ENCODE measurements around the gene CHRNA1.

The CHRNA1 gene

DNA sequence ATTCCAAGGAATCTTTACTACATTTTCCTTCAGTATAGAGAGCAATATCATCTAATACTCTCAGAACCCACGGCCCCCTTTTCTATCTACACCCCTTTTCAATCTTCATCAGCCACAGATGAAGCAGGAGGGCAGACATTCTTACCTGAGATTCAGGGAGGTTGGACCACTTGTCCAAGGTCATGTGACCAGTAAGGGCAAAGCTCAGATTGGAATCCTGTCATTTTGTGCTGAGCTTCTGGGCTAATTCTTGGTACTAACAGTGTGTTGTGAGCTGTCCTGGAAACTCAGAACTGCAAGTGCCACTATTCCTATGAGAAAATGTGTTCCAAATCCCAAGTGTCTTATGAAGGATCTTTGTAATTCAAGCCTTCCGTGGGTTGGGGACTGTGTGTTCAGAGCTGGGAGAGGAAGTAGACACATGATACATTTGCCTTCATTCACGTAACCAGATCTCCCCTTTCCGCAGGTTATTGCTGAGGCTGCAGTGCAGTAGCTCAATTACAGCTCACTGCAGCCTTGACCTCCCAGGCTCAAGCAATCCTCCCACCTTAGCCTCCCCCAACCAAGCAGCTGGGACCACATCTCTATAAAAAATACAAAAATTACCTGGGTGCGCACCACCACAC lies 3.3 kb downstream of the CHRNA1 start:
- no peak for DNase-seq (ENCODE audit: low read depth)

DNA sequence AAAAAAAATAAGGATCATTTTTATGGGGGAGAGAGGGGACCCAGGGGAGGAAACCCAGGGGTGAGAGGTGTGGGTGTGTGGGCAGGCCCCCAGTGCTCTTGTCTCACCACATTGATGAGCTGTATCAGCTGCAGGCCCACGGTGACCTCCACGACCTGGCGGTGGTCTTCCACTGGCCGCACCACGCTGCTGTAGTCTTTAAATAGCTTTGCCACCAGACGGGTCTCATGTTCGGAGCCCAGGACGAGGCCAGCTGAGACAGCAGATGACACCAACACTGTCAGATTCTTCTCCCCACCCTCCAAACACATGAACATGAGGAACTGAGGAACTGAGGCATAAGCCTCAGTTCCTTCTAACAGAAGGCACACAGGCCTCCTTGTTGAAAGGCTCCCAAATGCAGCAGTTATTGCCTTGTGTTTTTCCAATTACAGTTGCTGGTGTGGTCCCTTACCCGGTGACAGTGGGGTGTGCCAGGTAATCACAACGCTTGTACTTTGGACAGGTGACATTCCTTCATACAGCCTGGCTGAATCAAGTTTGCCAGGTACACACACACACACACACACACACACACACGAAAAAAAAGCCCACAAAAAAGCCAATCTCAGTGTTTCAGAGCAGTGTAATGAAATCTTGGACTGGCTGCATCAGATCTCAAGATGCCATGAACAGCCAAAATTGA lies 4.7 kb downstream of the CHRNA1 start:
- no peak for DNase-seq (ENCODE audit: low read depth)

DNA sequence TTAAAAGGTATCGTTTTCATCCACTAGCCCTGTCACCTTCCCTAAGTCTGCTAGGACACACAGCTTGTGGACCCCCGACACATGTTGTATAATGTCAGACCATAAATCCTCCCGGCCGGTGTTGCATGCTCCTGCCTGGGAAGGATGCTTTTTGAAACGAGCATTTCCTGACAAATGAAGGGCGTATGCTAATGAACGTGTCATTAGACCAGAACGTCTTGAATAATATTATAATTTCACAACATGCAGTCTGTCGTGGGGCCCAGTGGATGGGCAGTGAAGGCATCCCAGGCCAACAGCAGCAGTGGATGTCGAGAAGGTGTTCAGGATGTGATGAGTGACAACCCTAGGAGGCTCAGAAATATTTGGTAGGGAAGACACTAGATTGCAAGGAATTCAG lies 7.5 kb downstream of the CHRNA1 start:
- DNase-seq (ENCODE audit: low read depth), result no peak

DNA sequence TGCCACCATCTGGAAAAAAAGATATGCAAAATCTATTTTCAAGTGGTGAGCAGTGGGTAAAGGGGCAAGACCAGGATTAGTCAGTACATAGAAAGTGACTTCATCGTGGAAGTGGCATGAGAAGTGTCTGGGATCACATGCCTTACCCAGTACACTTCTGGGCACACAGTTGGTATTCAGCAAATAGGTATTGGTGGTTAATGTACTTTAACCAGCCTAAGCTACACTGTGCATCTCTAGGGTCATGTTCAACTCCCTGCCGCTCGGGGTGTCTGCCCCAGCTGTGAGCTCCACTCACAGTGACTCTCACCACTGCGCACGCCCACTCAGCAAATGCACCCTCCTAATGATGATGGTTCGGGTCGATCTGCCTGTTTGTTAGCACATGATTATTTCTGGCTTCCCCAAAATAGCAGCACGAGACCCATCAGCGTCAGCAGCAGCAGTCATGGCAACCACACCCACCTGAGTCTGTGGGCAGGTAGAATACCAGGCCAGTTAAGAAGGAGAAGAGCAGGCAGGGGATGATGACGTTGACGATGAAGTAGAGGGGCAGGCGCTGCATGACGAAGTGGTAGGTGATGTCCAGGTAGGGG lies 11.1 kb downstream of the CHRNA1 start:
- no peak for DNase-seq (ENCODE audit: low read depth)

DNA sequence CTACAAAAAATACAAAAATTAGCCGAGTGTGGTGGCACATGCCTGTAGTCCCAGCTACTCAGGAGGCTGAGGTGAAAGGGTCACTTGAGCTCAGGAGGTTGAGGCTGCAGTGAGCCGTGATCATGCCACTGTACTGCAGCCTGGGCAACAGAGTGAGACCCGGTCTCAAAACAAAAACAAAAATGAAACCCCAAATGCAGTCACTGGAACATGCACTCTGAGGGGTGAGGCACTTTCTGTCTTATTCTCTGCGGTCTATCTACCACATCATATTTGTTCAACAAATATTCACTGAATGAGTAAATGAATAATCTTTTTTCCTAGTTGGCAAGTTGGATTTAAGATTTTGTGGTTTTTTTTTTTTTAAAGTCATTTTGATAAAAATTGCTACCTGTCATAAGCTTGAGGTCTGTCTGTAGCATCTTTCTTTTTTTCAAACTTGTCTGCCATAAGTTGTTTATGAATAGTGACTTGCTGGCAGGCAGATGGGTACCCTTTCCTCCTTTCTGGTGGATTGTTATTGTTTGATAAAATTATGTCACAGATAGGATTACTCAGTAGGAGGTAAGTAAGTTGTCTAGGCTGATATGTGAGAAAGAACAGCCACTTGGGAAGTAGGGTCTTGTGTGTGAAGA lies 11.8 kb downstream of the CHRNA1 start:
- no peak for DNase-seq (ENCODE audit: low read depth)

DNA sequence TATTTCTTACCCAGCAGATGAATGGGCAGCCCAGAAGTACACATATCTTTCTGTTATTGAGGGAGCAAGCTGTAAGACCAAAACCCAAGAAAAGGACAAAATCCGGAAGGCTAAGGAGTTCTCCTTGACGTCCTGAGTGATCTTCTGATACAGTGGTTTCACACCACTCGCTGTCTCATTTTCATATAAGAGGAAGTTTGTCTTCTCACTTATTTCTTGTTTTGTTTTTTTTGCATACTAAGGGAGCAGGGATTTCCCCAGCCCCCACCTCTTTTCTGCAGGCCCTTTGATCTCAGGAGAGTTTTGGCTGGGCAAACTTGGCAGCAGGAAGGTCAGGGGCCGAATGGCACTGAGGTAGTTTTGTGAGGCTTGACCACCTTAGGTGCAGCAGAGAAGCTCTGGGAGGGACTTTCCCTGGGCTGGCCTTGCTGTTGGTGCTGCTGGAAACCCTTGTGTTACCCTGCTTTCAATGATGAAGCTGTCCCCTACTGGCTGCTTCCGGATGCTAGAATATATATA lies 13.3 kb downstream of the CHRNA1 start:
- no peak for DNase-seq (ENCODE audit: low read depth)

DNA sequence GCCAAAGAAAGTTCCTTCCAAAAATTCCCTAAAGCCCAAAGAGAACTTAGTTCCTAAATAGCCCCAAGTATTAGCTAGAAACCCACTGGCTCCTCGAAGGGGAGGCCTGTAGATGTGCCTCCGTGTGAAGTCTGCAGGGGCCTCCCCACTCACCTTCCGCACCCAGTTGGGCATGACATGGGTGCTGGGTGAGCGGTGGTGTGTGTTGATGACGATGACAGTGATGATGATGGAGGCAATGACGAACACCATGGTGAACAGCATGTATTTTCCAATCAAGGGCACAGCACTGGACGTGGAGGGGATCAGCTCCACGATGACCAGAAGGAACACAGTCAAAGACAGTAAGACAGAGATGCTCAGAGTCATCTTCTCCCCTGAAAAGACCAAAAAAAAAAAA lies 14.5 kb downstream of the CHRNA1 start:
- DNase-seq (ENCODE audit: low read depth), result no peak

DNA sequence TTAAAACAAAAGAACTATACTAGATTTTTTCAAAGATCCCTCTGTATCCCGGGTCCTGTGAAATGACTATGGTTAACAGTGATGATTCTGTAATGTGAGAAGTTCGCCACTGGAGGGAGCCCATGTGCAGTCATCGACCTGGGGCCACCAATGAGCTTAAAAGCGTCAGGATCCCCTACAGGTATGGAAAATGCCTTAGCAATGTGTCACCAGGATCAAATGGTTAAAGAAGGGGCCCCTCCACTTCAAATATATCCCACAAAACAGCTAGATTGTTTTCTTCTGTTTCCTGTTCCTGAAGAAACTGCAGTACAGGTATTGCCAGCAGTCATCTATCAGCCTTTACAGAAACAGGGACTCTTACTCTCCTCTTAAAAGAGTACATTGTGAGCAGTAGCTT lies 15.3 kb downstream of the CHRNA1 start:
- DNase-seq (ENCODE audit: low read depth), result peak; percentile 62

DNA sequence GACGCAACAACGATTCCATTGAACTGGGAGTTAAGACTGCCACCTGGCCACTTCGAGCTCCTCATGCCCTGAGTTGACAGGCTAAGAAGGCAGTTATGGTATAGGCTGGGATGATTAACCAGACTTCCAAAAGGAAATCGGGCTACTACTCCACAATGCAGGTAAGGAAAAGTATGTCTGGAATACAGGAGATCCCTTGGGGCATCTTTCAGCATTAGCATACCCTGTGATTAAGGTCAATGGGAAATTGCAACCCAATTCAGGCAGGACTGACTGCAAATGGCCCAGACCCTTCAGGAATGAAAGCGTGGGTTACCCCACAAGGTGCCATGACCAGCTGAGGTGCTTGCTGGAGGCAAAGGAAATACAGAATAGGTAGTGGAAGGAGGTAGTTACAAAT lies 19.1 kb downstream of the CHRNA1 start:
- no peak for DNase-seq (ENCODE audit: low read depth)

DNA sequence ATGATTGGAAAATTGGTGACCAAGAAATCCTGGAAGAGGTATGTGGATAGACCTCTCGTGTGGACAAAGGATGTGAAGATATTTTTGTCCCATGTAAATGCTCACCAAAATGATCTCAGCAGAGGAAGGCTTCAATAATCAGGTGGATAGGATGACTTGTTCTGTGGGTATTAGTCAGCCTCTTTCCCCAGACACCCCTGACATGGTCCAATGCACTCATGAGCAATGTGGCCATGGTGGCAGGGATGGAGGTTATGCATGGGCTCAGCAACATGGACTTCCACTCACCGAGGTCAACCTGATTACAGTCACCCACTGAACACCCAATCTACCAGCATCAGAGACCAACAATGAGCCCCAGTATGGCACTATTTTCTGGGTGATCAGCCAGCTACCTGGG lies 20.2 kb downstream of the CHRNA1 start:
- DNase-seq (ENCODE audit: low read depth), result no peak

DNA sequence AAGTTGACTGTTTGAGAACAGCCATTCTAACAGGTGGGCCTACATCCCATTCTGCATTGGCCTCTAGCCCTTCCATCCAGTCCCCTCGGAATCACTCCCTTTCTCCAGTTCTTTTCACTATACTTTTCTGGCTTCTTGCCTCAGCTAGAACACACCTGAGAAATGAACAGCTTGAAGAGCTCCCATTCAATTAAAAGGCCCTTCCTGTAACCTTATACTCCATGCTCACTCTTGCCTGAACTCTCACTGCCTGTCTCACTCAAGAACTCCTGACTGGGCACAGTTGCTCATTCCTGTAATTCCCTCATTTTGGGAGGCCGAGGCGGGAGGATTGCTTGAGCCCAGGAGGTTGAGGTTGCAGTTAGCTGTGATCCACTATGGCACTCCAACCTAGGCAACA lies 23.6 kb downstream of the CHRNA1 start:
- no peak for DNase-seq (ENCODE audit: low read depth)

DNA sequence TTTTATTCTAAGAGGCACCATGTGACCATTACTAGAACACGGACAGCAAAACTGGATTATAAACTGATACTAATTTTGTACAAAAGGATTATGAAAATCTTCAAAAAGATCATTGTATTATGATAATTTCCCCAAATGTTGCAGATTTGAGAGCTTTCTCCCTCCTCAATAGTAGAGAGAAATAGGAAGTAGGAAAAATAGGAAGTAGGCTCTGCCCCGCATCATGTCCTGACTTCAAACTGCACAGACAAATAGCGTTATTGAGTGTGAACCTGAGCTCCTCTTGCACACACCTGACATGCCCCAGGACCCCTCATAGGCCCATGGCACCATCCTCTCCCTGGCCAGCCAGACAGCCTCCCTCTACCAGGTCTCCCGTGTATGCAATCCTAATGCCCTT lies 25.4 kb downstream of the CHRNA1 start:
- DNase-seq (ENCODE audit: low read depth), result no peak

DNA sequence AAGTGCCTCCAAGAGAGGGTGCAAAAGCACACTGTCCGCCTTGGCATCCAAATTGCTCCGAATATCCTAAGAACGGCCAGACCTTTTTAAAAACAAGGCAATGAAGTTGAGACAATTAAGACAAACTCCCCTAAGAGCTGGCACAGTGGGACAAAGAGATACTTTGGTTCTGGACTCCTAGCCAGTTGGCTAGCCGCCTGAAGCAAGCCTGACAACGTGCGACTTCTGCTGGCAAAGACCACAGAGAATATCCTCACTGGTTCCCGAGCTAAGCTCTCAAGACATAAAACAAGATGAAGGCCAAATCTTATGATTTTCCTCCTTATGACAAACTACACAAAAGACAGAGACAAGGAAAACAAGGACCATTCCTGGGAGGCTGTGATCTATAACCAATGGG lies 32.7 kb downstream of the CHRNA1 start:
- DNase-seq (ENCODE audit: low read depth), result no peak

DNA sequence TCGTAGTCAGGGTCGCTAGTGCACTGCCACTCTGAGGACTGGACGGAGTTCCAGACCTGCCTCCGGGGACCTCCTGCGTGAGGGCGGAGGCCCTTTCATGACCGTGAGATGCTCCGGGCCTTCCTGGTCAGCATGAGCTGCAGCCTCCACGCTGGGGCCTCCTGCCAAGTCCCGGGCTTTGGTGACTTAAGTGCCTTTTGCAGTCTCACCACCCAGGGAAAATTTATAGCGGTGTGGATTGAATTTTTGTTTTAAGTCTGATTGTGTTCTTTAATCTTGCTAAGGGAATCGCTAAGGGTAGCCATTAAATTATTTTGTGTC lies 33.6 kb downstream of the CHRNA1 start:
- no peak for DNase-seq (ENCODE audit: low read depth)

DNA sequence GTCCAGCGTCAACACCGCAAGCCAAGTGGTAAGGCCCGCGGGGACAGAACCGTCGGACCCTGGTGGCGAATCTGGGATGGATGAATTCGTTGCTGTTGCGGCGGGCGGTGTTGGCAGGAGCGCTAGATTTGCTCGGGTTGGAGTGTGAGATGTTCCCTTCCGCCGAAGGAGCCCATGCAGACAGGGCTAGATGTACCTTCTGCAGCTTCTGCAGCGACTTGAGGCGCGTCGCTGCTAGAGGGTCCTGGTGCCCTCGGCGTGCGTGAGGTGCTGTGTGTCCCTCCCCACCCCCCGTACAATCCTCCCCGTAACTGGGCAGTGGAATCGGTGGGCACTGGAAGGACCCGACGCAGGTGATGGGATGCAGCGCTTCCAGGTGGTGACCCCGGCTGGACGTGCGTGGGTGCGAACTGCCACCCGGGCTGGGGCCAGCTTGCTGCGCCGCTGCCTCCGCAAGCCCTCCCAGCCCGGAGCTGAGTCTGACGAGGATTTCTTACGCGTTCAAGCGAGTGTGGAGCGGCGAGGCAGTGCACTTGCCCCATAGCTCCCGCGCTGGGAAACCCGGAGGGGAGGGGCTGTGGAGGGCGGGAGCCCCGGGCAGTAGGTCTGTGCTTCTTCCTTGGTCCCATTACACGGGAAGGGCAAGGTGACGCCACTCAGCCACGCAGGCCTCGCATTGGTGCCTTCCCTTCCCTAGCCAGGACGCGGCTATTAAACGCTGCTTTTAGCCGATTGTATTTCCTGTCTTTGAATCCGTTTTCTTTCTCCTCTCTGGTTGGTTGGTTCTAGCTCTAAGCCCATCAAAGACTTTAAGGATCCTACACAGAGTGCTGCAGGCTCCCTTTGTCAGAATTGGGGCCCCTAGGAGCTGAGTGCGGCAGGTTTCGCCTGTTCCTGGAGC lies 34.2 kb downstream of the CHRNA1 start:
- peak; percentile 44 for DNase-seq (ENCODE audit: low read depth)

DNA sequence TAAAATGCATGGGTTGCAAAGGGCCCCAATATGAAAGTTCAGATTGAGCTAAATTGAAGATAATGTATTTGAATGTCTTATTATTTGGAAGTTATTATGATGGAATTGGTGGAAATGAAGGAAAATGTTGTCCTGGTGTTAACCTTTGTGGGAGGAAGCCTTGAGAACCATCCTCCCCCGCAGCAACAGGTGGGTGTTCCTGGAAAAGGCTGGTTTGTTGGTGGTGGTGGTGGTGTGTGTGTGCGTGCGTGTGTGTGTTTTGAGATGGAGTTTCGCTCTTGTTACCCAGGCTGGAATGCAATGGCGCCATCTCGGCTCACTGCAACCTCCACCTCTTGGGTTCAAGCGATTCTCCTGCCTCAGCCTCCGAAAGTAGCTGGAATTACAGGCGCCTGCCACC lies 36.2 kb downstream of the CHRNA1 start:
- DNase-seq (ENCODE audit: low read depth), result no peak

DNA sequence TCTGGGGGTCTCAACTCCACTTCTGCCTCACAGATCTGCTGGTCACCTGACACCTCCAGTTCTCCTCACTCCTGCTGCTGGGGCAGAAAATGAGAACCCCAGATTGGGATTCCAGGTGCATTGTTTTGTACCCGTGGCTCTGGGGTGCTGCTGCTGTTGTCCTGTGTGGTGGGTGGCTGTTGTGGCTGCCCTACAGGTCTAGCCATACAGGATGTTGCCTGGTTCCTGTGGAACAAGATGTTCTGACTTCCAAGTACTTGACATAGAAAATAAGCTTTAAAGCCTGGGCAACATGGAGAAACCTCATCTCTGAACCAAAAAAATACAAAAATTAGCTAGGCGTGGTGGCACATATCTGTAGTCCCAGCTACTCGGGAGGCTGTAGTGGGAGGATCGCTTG lies 38.1 kb downstream of the CHRNA1 start:
- no peak for DNase-seq (ENCODE audit: low read depth)

DNA sequence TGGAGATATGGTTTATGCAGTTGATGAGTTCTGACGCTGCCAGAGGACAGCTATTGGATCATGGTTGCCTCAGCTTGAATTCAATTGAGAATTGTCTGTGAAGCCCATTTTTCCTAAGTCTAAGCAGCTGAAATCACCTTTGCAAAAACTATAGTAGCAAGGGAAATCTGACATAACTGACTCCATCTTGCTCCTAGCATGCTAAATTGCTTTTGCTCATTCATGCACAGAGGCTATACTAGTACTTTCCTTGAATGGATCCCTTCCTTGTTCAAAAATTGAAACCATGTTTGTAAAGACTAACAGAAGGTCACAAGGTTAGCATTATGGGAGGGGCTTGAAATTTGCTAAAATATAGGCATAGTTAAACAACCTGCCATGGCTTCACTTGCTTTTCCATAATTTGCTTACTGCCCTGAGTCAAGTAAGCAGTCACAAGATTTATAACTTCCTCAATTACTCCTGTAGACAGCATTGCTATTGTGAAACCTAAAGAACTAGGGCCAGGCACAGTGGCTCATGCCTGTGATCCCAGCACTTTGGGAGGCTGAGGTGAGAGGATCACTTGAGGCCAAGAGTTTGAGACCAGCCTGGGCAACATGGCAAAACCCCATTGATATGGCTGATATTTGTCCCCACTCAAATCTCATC lies 41.2 kb downstream of the CHRNA1 start:
- no peak for DNase-seq (ENCODE audit: low read depth)

DNA sequence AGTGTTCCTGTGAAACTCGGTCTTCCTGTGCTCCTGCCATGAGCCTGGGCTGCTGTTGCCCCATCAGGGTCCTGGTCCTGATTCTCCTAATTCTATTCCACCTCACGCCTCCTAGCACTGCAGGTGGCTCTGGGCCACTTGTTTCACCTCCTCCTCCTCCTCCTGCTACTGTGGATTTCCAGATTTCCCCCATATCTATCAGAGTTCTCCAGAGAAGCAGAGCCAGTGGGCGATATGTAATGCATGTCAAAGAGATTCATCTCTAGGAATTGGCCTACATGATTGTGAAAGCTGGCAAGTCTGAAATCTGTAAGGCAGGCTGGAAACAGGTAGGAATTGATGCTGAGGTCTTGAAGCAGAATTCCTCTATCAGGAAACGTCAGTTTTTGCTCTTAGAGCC lies 45.3 kb downstream of the CHRNA1 start:
- no peak for DNase-seq (ENCODE audit: low read depth)

DNA sequence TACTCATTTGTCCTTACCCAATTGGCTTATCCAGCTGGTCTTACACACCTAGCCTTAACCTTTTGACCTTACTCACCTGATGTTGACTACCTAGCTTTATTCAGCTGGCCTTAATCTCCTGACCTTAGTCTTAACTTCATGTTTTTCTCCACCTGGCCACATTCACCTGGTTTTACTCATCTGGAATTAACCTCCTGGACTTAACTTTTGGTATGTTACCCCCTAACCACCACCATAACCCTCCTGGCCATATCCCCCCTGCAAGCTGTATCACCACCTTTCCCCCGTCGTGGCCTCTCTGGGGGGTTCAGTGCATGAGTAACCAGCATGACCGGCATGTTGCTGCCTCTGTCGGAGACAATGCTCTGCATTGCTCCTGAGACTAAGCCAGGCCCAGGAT lies 45.7 kb downstream of the CHRNA1 start:
- DNase-seq (ENCODE audit: low read depth), result no peak

DNA sequence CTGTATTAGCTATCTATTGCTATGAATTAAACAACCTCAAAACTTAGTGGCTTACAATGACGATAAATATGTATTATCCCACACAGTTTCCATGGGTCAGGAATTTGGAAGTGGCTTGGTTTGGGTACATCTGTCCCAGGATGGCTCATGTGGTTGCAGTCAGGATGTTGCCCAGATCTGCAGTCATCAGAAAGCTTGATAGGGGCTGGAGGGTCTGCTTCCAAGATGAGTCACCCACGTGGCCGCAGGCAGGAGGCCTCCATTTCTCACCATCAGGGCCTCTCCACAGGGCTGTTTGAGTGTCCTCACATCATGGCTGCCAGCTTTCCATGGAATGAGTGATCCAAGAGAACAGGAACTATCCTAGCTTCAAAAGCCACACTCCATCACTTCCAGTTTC lies 46.4 kb downstream of the CHRNA1 start:
- DNase-seq (ENCODE audit: low read depth), result no peak

DNA sequence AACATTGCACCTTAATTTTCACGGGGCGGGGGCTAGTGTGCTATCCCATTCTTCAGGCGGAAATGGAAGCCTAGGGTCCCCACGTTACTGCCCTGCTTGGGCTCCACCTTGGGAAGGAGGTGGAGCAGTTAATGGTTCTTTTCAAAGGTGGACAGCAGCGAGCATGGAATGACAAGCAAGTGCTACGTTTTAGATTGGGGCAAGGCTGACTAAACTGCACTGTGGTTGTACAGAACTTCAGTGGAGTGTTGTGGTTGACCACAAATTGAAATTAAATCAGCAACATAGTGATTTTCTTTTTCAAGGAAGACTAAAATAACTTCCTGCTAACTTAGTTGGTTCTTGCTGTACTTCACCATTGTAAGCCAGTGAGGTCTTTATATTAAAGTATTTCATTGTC lies 47.0 kb downstream of the CHRNA1 start:
- peak; percentile 8 for DNase-seq (ENCODE audit: low read depth)
